Small intestine (tissue), 16 donors: ENCODE measurements around the gene RHOT2. TPM values are rescaled to one million over a fixed set of nuclear protein-coding genes. Genes with fewer than 3 reads are reported as not detected.

Experiments
- DNase-seq, 2 donors: peaks; one replicate each; pipeline versions ENCODE4 v3.0.0 to v3.0.0-alpha.2; 2013
- FAIRE-seq: peaks from 2 replicates; lab custom pipeline; 2012; peaks lifted over from hg19 to GRCh38; lab: Jason Lieb, UNC
- H3K27ac ChIP-seq, 3 donors: one replicate each; pipeline ENCODE4 v1.5.1; 2013; ENCODE audit warnings: low read length in 2 of 3, mild to moderate bottlenecking in 2 of 3, control low read depth in 1 of 3, inconsistent platforms in 1 of 3, low read depth in 1 of 3, moderate library complexity in 1 of 3
- H3K27me3 ChIP-seq, 3 donors: one replicate each; pipeline ENCODE4 v1.6.1; 2013; ENCODE audit warnings: low read length in 3 of 3, inconsistent platforms in 1 of 3; ENCODE audit not compliant: control insufficient read depth in 3 of 3, insufficient read depth in 3 of 3
- H3K36me3 ChIP-seq, 3 donors: one replicate each; pipeline ENCODE4 v1.6.1; 2013; ENCODE audit warnings: low read length in 3 of 3, inconsistent platforms in 1 of 3, low read depth in 1 of 3, mild to moderate bottlenecking in 1 of 3, moderate library complexity in 1 of 3; ENCODE audit not compliant: control insufficient read depth in 3 of 3, insufficient read depth in 2 of 3
- H3K4me1 ChIP-seq, 3 donors: one replicate each; pipeline ENCODE4 v1.6.1; 2013; ENCODE audit warnings: low read length in 2 of 3, inconsistent platforms in 1 of 3, low read depth in 1 of 3, mild to moderate bottlenecking in 1 of 3, moderate library complexity in 1 of 3; ENCODE audit not compliant: control insufficient read depth in 3 of 3, insufficient read depth in 2 of 3
- H3K4me3 ChIP-seq, 3 donors: one replicate each; pipeline ENCODE4 v1.5.1; 2013; ENCODE audit warnings: low read length in 3 of 3, control low read depth in 1 of 3, inconsistent platforms in 1 of 3, low read depth in 1 of 3, mild to moderate bottlenecking in 1 of 3, moderate library complexity in 1 of 3
- H3K9me3 ChIP-seq, 2 donors: one replicate each; pipeline ENCODE4 v1.6.1; 2013; ENCODE audit warnings: low read depth in 1 of 2, low read length in 1 of 2; ENCODE audit not compliant: control insufficient read depth in 2 of 2, insufficient read depth in 1 of 2
- WGBS, 3 donors: extraction: QIAGEN DNeasy Blood & Tissue Kit; methylation state at CpG; one replicate each; pipeline ENCODE4 v1.1.7; 2013; 5-methylcytosine and 5-hydroxymethylcytosine counted together
- long read RNA-seq, 10 donors: transcript quantifications; one replicate each; lab custom pipeline, GENCODE V29; 2026
- polyA plus RNA-seq, 4 donors: library from polyadenylated mRNA; stranded (reverse) in 3 of 4; unstranded in 1 of 4; fragments of 200-250 nt in 3 of 4; fragments of 120-200 nt in 1 of 4; gene quantifications; one replicate each; pipeline versions ENCODE4 v1.2.1 to v1.2.3, GENCODE V29; 2013
- donor health status: healthy with polysubstance abuse.
- donor health status: control.
- donor health status: control.
- donor health status: Bipolar disorder and iron deficiency.
- donor health status: healthy.

RHOT2 gene
- 100 to 1,000 TPM in 3 of 4 donors, 10 to 100 TPM in 1; 89.3 to 207 (median 159) TPM for polyA plus RNA-seq
- long read RNA-seq, donor 1 = 0 reads
- long read RNA-seq, donor 2, partial matches to known transcripts = 0 of 6 reads
- long read RNA-seq, donor 2, other reads (novel, unspliced or antisense) = 0 of 6 reads
- long read RNA-seq, donor 3, transcript RHOT2-208 (2 exons, 397 nt) = major isoform, 6 of 9 reads
- long read RNA-seq, donor 3, partial matches to known transcripts = 0 of 9 reads
- long read RNA-seq, donor 3, other reads (novel, unspliced or antisense) = 0 of 9 reads
- long read RNA-seq, donor 4 = 0 reads
- long read RNA-seq, donor 5, partial matches to known transcripts = 0 of 4 reads
- long read RNA-seq, donor 5, other reads (novel, unspliced or antisense) = 0 of 4 reads
- long read RNA-seq, donor 6, partial matches to known transcripts = 13 of 18 reads
- long read RNA-seq, donor 6, other reads (novel, unspliced or antisense) = 0 of 18 reads
- long read RNA-seq, donor 7, transcript RHOT2-208 (2 exons, 397 nt) = minor isoform, 5 of 20 reads
- long read RNA-seq, donor 7, transcript RHOT2-201 (19 exons, 2,539 nt) = major isoform, 7 of 20 reads
- long read RNA-seq, donor 7, partial matches to known transcripts = 0 of 20 reads
- long read RNA-seq, donor 7, other reads (novel, unspliced or antisense) = 5 of 20 reads
- long read RNA-seq, donor 8, partial matches to known transcripts = 0 of 2 reads
- long read RNA-seq, donor 8, other reads (novel, unspliced or antisense) = 0 of 2 reads
- long read RNA-seq, donor 9, partial matches to known transcripts = 0 of 1 reads
- long read RNA-seq, donor 9, other reads (novel, unspliced or antisense) = 0 of 1 reads
- long read RNA-seq, donor 10, partial matches to known transcripts = 0 of 6 reads
- long read RNA-seq, donor 10, other reads (novel, unspliced or antisense) = 0 of 6 reads

GRCh38 chr16:667780-668518, at the start of gene RHOT2:
TSS of gene RHOT2 (plus strand) at chr16:668132. CDS start at chr16:668200, 68 bp downstream.
- peaks cover 0 to 10% (median 0%) of the 10 kb centered on the region in 3 donors for H3K4me1 ChIP-seq
- 0 to 1% (median 0%) methylated on average over 53 to 78 of the region's 78 CpGs for WGBS, 3 donors
- H3K27me3 ChIP-seq = no peaks in the 10 kb centered on the region
- peak; percentile 92 to 96 for DNase-seq
- H3K27ac ChIP-seq = peak within 1 kb of the TSS; percentile 48 to 71 (median 61)
- FAIRE-seq = no peak
- peak within 1 kb of the TSS; percentile 87 to 95 (median 94) for H3K4me3 ChIP-seq
- H3K36me3 ChIP-seq = peaks cover 15 to 77% (median 19%) of the 10 kb centered on the region in 3 donors
- H3K9me3 ChIP-seq = no peaks in the 10 kb centered on the region

GRCh38 chr16:619476-620100, 48.3 kb upstream of the RHOT2 start:
- Histone ChIP-seq H3K27ac (no peak overlapping the region), H3K4me3 (no peak overlapping the region), H3K27me3 (no peaks in the 10 kb centered on the region), H3K9me3 (no peaks in the 10 kb centered on the region), H3K36me3 (peaks cover 0 to 62% (median 3%) of the 10 kb centered on the region in 3 donors), H3K4me1 (peaks cover 0 to 2% (median 0%) of the 10 kb centered on the region in 3 donors)
- DNase-seq (no peak), FAIRE-seq (no peak)
- WGBS, 3 donors = 89 to 94% (median 89%) methylated on average over 20 of the region's 20 CpGs

GRCh38 chr16:620700-621525, 47.0 kb upstream of the RHOT2 start:
- DNase-seq = no peak
- WGBS, 3 donors = 86 to 90% (median 88%) methylated on average over 24 to 41 of the region's 41 CpGs
- H3K4me3 ChIP-seq = no peak overlapping the region
- no peaks in the 10 kb centered on the region for H3K27me3 ChIP-seq
- no peak for FAIRE-seq
- H3K9me3 ChIP-seq = no peaks in the 10 kb centered on the region
- peaks cover 0 to 65% (median 3%) of the 10 kb centered on the region in 3 donors for H3K36me3 ChIP-seq
- peaks cover 0 to 2% (median 0%) of the 10 kb centered on the region in 3 donors for H3K4me1 ChIP-seq
- H3K27ac ChIP-seq = no peak overlapping the region

GRCh38 chr16:621526-622105, 46.3 kb upstream of the RHOT2 start:
- Histone ChIP-seq H3K4me1 (peaks cover 0 to under 1% (median 0%) of the 10 kb centered on the region in 3 donors), H3K9me3 (no peaks in the 10 kb centered on the region), H3K27ac (no peak overlapping the region), H3K4me3 (no peak overlapping the region), H3K27me3 (no peaks in the 10 kb centered on the region), H3K36me3 (peaks cover 0 to 69% (median 5%) of the 10 kb centered on the region in 3 donors)
- DNase-seq (no peak), FAIRE-seq (no peak)
- WGBS, 3 donors = 79 to 86% (median 83%) methylated on average over 21 of the region's 21 CpGs

- H3K36me3 ChIP-seq = peaks cover 0 to 70% (median 8%) of the 10 kb centered on the region in 3 donors
- no peaks in the 10 kb centered on the region for H3K27me3 ChIP-seq
- no peaks in the 10 kb centered on the region for H3K4me1 ChIP-seq
- no peaks in the 10 kb centered on the region for H3K9me3 ChIP-seq
- DNase-seq (no peak), FAIRE-seq (no peak)
- H3K27ac ChIP-seq = no peak overlapping the region
- 90 to 96% (median 92%) methylated on average over 17 of the region's 17 CpGs for WGBS, 3 donors
- no peak overlapping the region for H3K4me3 ChIP-seq
Observed at GRCh38 chr16:622920-623280, 45.0 kb upstream of the RHOT2 start.

- no peak overlapping the region for H3K4me3 ChIP-seq
- no peak overlapping the region for H3K27ac ChIP-seq
- H3K4me1 ChIP-seq = peaks cover 0 to 4% (median 0%) of the 10 kb centered on the region in 3 donors
- H3K27me3 ChIP-seq = no peaks in the 10 kb centered on the region
- WGBS, 3 donors = 78 to 82% (median 82%) methylated on average over 10 of the region's 10 CpGs
- DNase-seq (no peak), FAIRE-seq (no peak)
- peaks cover 0 to 80% (median 8%) of the 10 kb centered on the region in 3 donors for H3K36me3 ChIP-seq
- no peaks in the 10 kb centered on the region for H3K9me3 ChIP-seq
Observed at GRCh38 chr16:624526-625070, 43.3 kb upstream of the RHOT2 start.
